Choroid plexus epithelial cell (primary cell): ENCODE data around the gene FOXI2.
A peak's percentile ranks its signal among the peaks of the same experiment; 100 is the strongest.

ENCODE experiments used
- DNase-seq: peaks from one replicate; pipeline ENCODE4 v3.0.0-alpha.2; 2010; ENCODE audit warnings: low read depth
- H3K4me3 ChIP-seq: 2 replicates; pipeline ENCODE4 v1.5.1; 2011; ENCODE audit warnings: low read depth, mild to moderate bottlenecking, control low read depth, low read length, moderate library complexity
- CTCF ChIP-seq: conservative IDR thresholded peaks from 2 replicates; pipeline ENCODE4 v1.5.1; 2011; ENCODE audit warnings: low read depth, mild to moderate bottlenecking, control low read depth, inconsistent platforms, low read length, moderate library complexity

Gene FOXI2

GRCh38 chr10:127736915-127737562 lies at the start of gene FOXI2:
FOXI2 (plus strand) TSS chr10:127737185; CDS start chr10:127737274, 89 bp downstream.
- no peak within 1 kb of the TSS for H3K4me3 ChIP-seq
- no peak for DNase-seq
- no peak for TF ChIP-seq CTCF

GRCh38 chr10:127687548-127687947 lies 49.4 kb upstream of the FOXI2 start:
- DNase-seq, result no peak
- no peak overlapping the region for H3K4me3 ChIP-seq
- TF ChIP-seq CTCF, result no peak

- no peak for DNase-seq
- no peak for TF ChIP-seq CTCF
Observed at GRCh38 chr10:127690176-127690835, 46.7 kb upstream of the FOXI2 start.

GRCh38 chr10:127694580-127695193 lies 42.3 kb upstream of the FOXI2 start:
- H3K4me3 ChIP-seq, result no peak overlapping the region
- TF ChIP-seq CTCF, result peak; percentile 38
- peak; percentile 6 for DNase-seq

More at GRCh38 chr10:127690176-127690835, 46.7 kb upstream of the FOXI2 start:
- H3K4me3 ChIP-seq, result no peak overlapping the region

- H3K4me3 ChIP-seq, result no peak overlapping the region
- no peak for DNase-seq
Observed at GRCh38 chr10:127695431-127695830, 41.6 kb upstream of the FOXI2 start.

GRCh38 chr10:127698886-127699285 lies 38.1 kb upstream of the FOXI2 start:
- no peak for DNase-seq
- no peak overlapping the region for H3K4me3 ChIP-seq
- no peak for TF ChIP-seq CTCF

More at GRCh38 chr10:127695431-127695830, 41.6 kb upstream of the FOXI2 start:
- TF ChIP-seq CTCF, result no peak
